Liver (tissue), 3 donors: ENCODE results near the gene ALK.

Experiments
- MAX ChIP-seq: IDR thresholded peaks from 2 replicates; pipeline ENCODE4 v1.6.1; 2016; ENCODE audit warnings: antibody characterized with exemption
- NR2F2 ChIP-seq: IDR thresholded peaks from 2 replicates; pipeline ENCODE4 v1.6.1; 2016; ENCODE audit warnings: antibody characterized with exemption
- REST ChIP-seq: IDR thresholded peaks from 2 replicates; pipeline ENCODE4 v1.6.1; 2016; ENCODE audit warnings: antibody characterized with exemption, mild to moderate bottlenecking
- TF ChIP-seq, protein P1 (sequence below): fragments of 150-350 bp; IDR thresholded peaks from 2 replicates; pipeline ENCODE4 v1.5.1; 2017; ENCODE audit warnings: improper control_type of control experiment, low read depth, low read length; ENCODE audit not compliant: missing input control
- donor health status: healthy.
- donor health status: healthy.

DNA sequence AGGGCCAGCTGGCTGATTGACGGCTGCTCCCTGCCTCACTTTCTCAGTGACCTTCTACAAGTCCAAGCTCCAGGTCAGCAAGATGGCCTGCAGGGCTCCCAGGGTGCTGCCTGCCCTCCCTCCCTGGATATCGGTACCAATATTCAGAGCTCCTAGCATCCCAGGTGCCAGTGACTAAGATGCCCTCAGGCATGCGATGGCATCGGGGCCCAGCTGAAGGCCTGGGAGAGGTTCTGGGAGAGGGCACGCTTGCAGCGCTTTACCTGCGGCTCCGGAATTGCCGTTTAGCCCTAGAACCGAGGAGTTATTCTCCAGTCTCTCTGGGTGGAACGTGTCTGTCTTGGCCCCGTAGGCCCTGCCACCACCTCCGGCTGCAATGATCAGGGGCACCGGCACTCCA, 689.3 kb downstream of the ALK start:
- TF ChIP-seq, protein P1, sequence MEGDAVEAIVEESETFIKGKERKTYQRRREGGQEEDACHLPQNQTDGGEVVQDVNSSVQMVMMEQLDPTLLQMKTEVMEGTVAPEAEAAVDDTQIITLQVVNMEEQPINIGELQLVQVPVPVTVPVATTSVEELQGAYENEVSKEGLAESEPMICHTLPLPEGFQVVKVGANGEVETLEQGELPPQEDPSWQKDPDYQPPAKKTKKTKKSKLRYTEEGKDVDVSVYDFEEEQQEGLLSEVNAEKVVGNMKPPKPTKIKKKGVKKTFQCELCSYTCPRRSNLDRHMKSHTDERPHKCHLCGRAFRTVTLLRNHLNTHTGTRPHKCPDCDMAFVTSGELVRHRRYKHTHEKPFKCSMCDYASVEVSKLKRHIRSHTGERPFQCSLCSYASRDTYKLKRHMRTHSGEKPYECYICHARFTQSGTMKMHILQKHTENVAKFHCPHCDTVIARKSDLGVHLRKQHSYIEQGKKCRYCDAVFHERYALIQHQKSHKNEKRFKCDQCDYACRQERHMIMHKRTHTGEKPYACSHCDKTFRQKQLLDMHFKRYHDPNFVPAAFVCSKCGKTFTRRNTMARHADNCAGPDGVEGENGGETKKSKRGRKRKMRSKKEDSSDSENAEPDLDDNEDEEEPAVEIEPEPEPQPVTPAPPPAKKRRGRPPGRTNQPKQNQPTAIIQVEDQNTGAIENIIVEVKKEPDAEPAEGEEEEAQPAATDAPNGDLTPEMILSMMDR = no peak
- no peak for TF ChIP-seq REST
- no peak for TF ChIP-seq NR2F2
- TF ChIP-seq MAX = no peak
